ENCODE measurements around the gene RAP1GAP. TPM values are rescaled to one million over a fixed set of nuclear protein-coding genes. Genes with fewer than 3 reads are reported as not detected.

Gene RAP1GAP
- total and polyA plus RNA-seq, 2 of the 13 experiments (the other 11 are each of a cell fraction or from before 2014, with no cell fraction given) = 11.9 to 37.5 TPM

GRCh38 chr1:21659099-21659923 is 9.8 kb downstream of the RAP1GAP start (continued):
- TF ChIP-seq ZNF18 (CRISPR knock-in tag; IDR thresholded peaks at IDR 0.05; ENCODE audit: insufficient replicate concordance) (peak; percentile 35), FOXA1 (IDR thresholded peaks at IDR 0.05) (no peak), FOXA1 (CRISPR knock-in tag; IDR thresholded peaks at IDR 0.05) (no peak), ZFX (CRISPR knock-in tag; IDR thresholded peaks at IDR 0.05; ENCODE audit: low read depth) (no peak), ZKSCAN8 (CRISPR knock-in tag; IDR thresholded peaks at IDR 0.05; ENCODE audit: borderline replicate concordance) (peak; percentile 92), ZNF282 (IDR thresholded peaks at IDR 0.05; ENCODE audit: partially characterized antibody) (no peak), ZNF790 (CRISPR knock-in tag; IDR thresholded peaks at IDR 0.05; ENCODE audit: borderline replicate concordance) (peak; percentile 97; the same call in 1 of the 2 replicates), NPAS2 (CRISPR knock-in tag; IDR thresholded peaks at IDR 0.05; ENCODE audit: borderline replicate concordance) (no peak), ZNF33B (CRISPR knock-in tag; IDR thresholded peaks at IDR 0.05) (0 out of 2 replicates have a peak, but pooled peaks have one; percentile 80), TOPORS (CRISPR knock-in tag; IDR thresholded peaks at IDR 0.05) (peak; percentile 88), ZNF326 (CRISPR knock-in tag; IDR thresholded peaks at IDR 0.05; ENCODE audit: borderline replicate concordance) (peak; percentile 98), KLF12 (CRISPR knock-in tag; IDR thresholded peaks at IDR 0.05; ENCODE audit: borderline replicate concordance) (peak; percentile 97), TCF7L2 (IDR thresholded peaks at IDR 0.05; ENCODE audit: low read depth, low read length) (no peak), ZNF17 (CRISPR knock-in tag; IDR thresholded peaks at IDR 0.05) (no peak), RFX3 (CRISPR knock-in tag; IDR thresholded peaks at IDR 0.05) (peak; percentile 44; the same call in 1 of the 2 replicates), ZNF275 (CRISPR knock-in tag; IDR thresholded peaks at IDR 0.05; ENCODE audit: borderline replicate concordance) (peak; percentile 98), MLXIP (CRISPR knock-in tag; IDR thresholded peaks at IDR 0.05; ENCODE audit: borderline replicate concordance) (peak; percentile 94)
- TF ChIP-seq, protein P1, sequence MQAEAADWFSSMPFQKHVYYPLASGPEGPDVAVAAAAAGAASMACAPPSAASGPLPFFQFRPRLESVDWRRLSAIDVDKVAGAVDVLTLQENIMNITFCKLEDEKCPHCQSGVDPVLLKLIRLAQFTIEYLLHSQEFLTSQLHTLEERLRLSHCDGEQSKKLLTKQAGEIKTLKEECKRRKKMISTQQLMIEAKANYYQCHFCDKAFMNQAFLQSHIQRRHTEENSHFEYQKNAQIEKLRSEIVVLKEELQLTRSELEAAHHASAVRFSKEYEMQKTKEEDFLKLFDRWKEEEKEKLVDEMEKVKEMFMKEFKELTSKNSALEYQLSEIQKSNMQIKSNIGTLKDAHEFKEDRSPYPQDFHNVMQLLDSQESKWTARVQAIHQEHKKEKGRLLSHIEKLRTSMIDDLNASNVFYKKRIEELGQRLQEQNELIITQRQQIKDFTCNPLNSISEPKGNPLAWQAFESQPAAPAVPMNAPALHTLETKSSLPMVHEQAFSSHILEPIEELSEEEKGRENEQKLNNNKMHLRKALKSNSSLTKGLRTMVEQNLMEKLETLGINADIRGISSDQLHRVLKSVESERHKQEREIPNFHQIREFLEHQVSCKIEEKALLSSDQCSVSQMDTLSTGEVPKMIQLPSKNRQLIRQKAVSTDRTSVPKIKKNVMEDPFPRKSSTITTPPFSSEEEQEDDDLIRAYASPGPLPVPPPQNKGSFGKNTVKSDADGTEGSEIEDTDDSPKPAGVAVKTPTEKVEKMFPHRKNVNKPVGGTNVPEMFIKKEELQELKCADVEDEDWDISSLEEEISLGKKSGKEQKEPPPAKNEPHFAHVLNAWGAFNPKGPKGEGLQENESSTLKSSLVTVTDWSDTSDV (CRISPR knock-in tag; IDR thresholded peaks at IDR 0.05) = 0 out of 2 replicates have a peak, but pooled peaks have one; percentile 77

Measured in HepG2 (cell line).